IMR-90 (cell line): Measurements from ENCODE around the gene KRT86. TPM values are rescaled to one million over a fixed set of nuclear protein-coding genes. Genes with fewer than 3 reads are reported as not detected.
"Not testable (repeated sequence)": the region's sequence is repeated elsewhere in the genome, so short reads cannot be mapped to it uniquely, and the experiment has no call there.

Experiments used
- ATAC-seq: fragments of 200-7000 bp; cut with Tn5 transposase; 2 replicates; pipeline ENCODE4 v1.9.1; 2020; ENCODE audit warnings: low read depth, mild to moderate bottlenecking, moderate library complexity
- BruUV-seq: library from RNA; stranded (reverse); fragments of 400-500 nt; replicated peaks from 2 replicates; lab custom pipeline; 2021; lab: Mats Ljungman, UMichigan
- CTCF ChIA-PET: fragments of 300-600 bp; formaldehyde crosslinking; extraction: SDS; loops from one replicate; lab custom pipeline; 2021; ENCODE audit warnings: antibody characterized with exemption; lab: Yijun Ruan, JAX
- POLR2A ChIA-PET: fragments of 300-600 bp; sonication (Branson Sonifier 250); formaldehyde crosslinking; loops from one replicate; lab custom pipeline; 2022; ENCODE audit warnings: antibody characterized with exemption; ENCODE audit not compliant: unreplicated experiment; lab: Charles Lee
- DNase-seq: peaks from one replicate; pipeline ENCODE4 v3.0.0; 2013
- H2AFZ ChIP-seq: replicated peaks from 2 replicates; pipeline ENCODE3; 2013; ENCODE audit warnings: low read length, mild to moderate bottlenecking; ENCODE audit not compliant: poor library complexity
- H2AK5ac ChIP-seq: 2 replicates; pipeline ENCODE4 v1.6.1; 2013; ENCODE audit warnings: low read depth, low read length, inconsistent platforms
- H2AK9ac ChIP-seq: replicated peaks from 2 replicates; pipeline ENCODE3; 2013; ENCODE audit warnings: mild to moderate bottlenecking, low read depth, low read length, moderate library complexity; ENCODE audit not compliant: poor library complexity
- H2BK120ac ChIP-seq: 2 replicates; pipeline ENCODE4 v1.6.1; 2013; ENCODE audit warnings: low read depth, low read length, inconsistent platforms
- H2BK15ac ChIP-seq: 3 replicates; pipeline ENCODE4 v1.6.1; 2013; ENCODE audit warnings: low read depth, low read length, inconsistent platforms
- H2BK20ac ChIP-seq: 2 replicates; pipeline ENCODE4 v1.6.1; 2013; ENCODE audit warnings: low read depth, mild to moderate bottlenecking, inconsistent platforms, low read length, moderate library complexity
- H2BK5ac ChIP-seq: 2 replicates; pipeline ENCODE4 v1.6.1; 2013; ENCODE audit warnings: mild to moderate bottlenecking, low read depth, low read length, inconsistent platforms; ENCODE audit not compliant: poor library complexity, severe bottlenecking
- H3K14ac ChIP-seq: replicated peaks from 2 replicates; pipeline ENCODE4 v1.6.1; 2013; ENCODE audit warnings: low read depth, low read length, inconsistent platforms
- H3K18ac ChIP-seq: 2 replicates; pipeline ENCODE4 v1.6.1; 2013; ENCODE audit warnings: low read depth, low read length, control low read depth
- H3K23ac ChIP-seq: 2 replicates; pipeline ENCODE4 v1.6.1; 2013; ENCODE audit warnings: low read depth, low read length, inconsistent platforms
- H3K27ac ChIP-seq: 2 replicates; pipeline ENCODE4 v1.5.1; 2013; ENCODE audit warnings: mild to moderate bottlenecking, control low read depth, low read length; ENCODE audit not compliant: insufficient read depth
- H3K27me3 ChIP-seq: 2 replicates; pipeline ENCODE4 v1.6.1; 2013; ENCODE audit warnings: low read length; ENCODE audit not compliant: control insufficient read depth, insufficient read depth
- H3K36me3 ChIP-seq: 2 replicates; pipeline ENCODE4 v1.6.1; 2013; ENCODE audit warnings: low read length, mixed read lengths; ENCODE audit not compliant: control insufficient read depth, insufficient read depth
- H3K4ac ChIP-seq: 2 replicates; pipeline ENCODE4 v1.6.1; 2013; ENCODE audit warnings: low read depth, low read length, inconsistent platforms
- H3K4me1 ChIP-seq: 2 replicates; pipeline ENCODE4 v1.6.1; 2013; ENCODE audit warnings: low read length, mixed read lengths; ENCODE audit not compliant: control insufficient read depth, insufficient read depth
- H3K4me2 ChIP-seq: 2 replicates; pipeline ENCODE4 v1.6.1; 2013; ENCODE audit warnings: low read depth, mild to moderate bottlenecking, control low read depth, low read length, moderate library complexity
- H3K4me3 ChIP-seq: 2 replicates; pipeline ENCODE4 v1.5.1; 2013; ENCODE audit warnings: low read depth, mild to moderate bottlenecking, control low read depth, low read length, moderate library complexity; ENCODE audit not compliant: insufficient read depth
- H3K56ac ChIP-seq: 2 replicates; pipeline ENCODE4 v1.6.1; 2013; ENCODE audit warnings: low read length, inconsistent platforms; ENCODE audit not compliant: insufficient read depth; ENCODE audit errors: extremely low read depth
- H3K79me1 ChIP-seq, 2 experiments: 2 replicates each; pipeline ENCODE4 v1.6.1; 2013; ENCODE audit warnings: low read length in 2 of 2, inconsistent platforms in 1 of 2, low read depth in 1 of 2
- H3K9ac ChIP-seq: 2 replicates; pipeline ENCODE4 v1.6.1; 2013; ENCODE audit warnings: low read depth, low read length, control low read depth
- H3K9me1 ChIP-seq: 2 replicates; pipeline ENCODE4 v1.6.1; 2013; ENCODE audit warnings: low read length, inconsistent platforms; ENCODE audit not compliant: insufficient read depth
- H3K9me3 ChIP-seq: 2 replicates; pipeline ENCODE4 v1.6.1; 2013; ENCODE audit warnings: low read length; ENCODE audit not compliant: control insufficient read depth, insufficient read depth
- H4K20me1 ChIP-seq: 2 replicates; pipeline ENCODE4 v1.6.1; 2013; ENCODE audit warnings: low read length, inconsistent platforms; ENCODE audit not compliant: insufficient read depth
- H4K5ac ChIP-seq: 2 replicates; pipeline ENCODE4 v1.6.1; 2013; ENCODE audit warnings: mild to moderate bottlenecking, low read depth, low read length, control low read depth
- H4K8ac ChIP-seq, 2 experiments: 2 replicates each; pipeline ENCODE4 v1.6.1; 2013; ENCODE audit warnings: low read depth in 2 of 2, low read length in 2 of 2, control low read depth in 1 of 2, inconsistent platforms in 1 of 2
- H4K91ac ChIP-seq: 2 replicates; pipeline ENCODE4 v1.6.1; 2013; ENCODE audit warnings: low read depth, low read length, inconsistent platforms; ENCODE audit not compliant: insufficient read depth
- SMC3 ChIP-seq: fragments of 150-350 bp; IDR thresholded peaks from 2 replicates; pipeline ENCODE4 v1.6.1; 2016; ENCODE audit warnings: low read depth, mild to moderate bottlenecking, antibody characterized with exemption, low read length, moderate library complexity
- WGBS, 2 experiments: methylation state at CpG; one replicate each; pipeline versions ENCODE4 v1.1.5 to v1.1.7; 2013; ENCODE audit warnings: missing lambda C conversion rate in 2 of 2; ENCODE audit not compliant: insufficient read length in 1 of 2; ENCODE audit errors: extremely low coverage in 2 of 2; 5-methylcytosine and 5-hydroxymethylcytosine counted together
- dilution Hi-C: fragments of 300-500 bp; cut with HindIII; formaldehyde crosslinking; loops from one replicate; pipeline ENCODE4 v1.14.3; 2018; ENCODE audit warnings: low sequenced_read_pairs; ENCODE audit not compliant: unreplicated experiment
- in situ Hi-C: fragments of 300-500 bp; cut with MboI; formaldehyde crosslinking; loops from 3 replicates; pipeline ENCODE4 v1.14.3; 2019; ENCODE audit warnings: low sequenced_read_pairs, inconsistent platforms, mixed read lengths
- intact Hi-C: fragments of 100-400 bp; cut with micrococcal nuclease; formaldehyde crosslinking; loops from 2 replicates; pipeline ENCODE4 v1.10.0; 2022
- polyA plus RNA-seq, 3 experiments: library from polyadenylated mRNA; depleted of rRNA; stranded (reverse); fragments of >200 nt; gene quantifications; 2 replicates each; pipeline ENCODE4 v1.2.3, GENCODE V29; 2012; ENCODE audit warnings: low replicate concordance in 1 of 3
- total RNA-seq: library from RNA; depleted of rRNA; stranded (reverse); fragments of >200 nt; gene quantifications from 2 replicates; pipeline ENCODE4 v1.2.3, GENCODE V29; 2012

KRT86 gene
- total and polyA plus RNA-seq, 2 of the 4 experiments (the other 2 are of a cell fraction): not detected

GRCh38 chr12:52344111-52344510 lies 69.7 kb downstream of the KRT86 start:
- Histone ChIP-seq H3K9me3 (peaks cover 6% of the 10 kb centered on the region), H4K8ac (no peak overlapping the region), H2AFZ (no peak overlapping the region), H3K14ac (no peak overlapping the region), H3K27ac (no peak overlapping the region), H3K36me3 (no peaks in the 10 kb centered on the region), H2BK15ac (no peak overlapping the region), H4K20me1 (no peaks in the 10 kb centered on the region), H3K9ac (no peak overlapping the region), H3K56ac (no peak overlapping the region), H3K4me1 (no peaks in the 10 kb centered on the region), H3K4me3 (no peak overlapping the region), H3K23ac (no peak overlapping the region), H2BK5ac (no peak overlapping the region), H3K4me2 (no peak overlapping the region), H3K27me3 (peaks cover 62% of the 10 kb centered on the region), H3K79me1 (no peaks in the 10 kb centered on the region), H4K5ac (no peak overlapping the region), H2AK9ac (no peak overlapping the region), H3K4ac (no peak overlapping the region), H4K91ac (no peak overlapping the region), H3K18ac (no peak overlapping the region), H2BK20ac (no peak overlapping the region), H2AK5ac (no peak overlapping the region), H3K9me1 (no peaks in the 10 kb centered on the region), H2BK120ac (no peak overlapping the region)
- ChIA-PET POLR2A (no interaction called here), CTCF (interaction anchor here (0.5 to 1.3 kb wide), 4 partner anchors 14 to 121 kb away, joined by 3 to 4 read pairs (median 3); no protein-coding TSS in a partner anchor)
- dilution Hi-C loops: no loop called here
- intact Hi-C loops: no loop called here
- DNase-seq (no peak), ATAC-seq (no peak)
- TF ChIP-seq SMC3: no peak
- BruUV-seq: no TSS peak
- WGBS, 2 experiments: 87% methylated on average over 10 of the region's 12 CpGs; no CpG with 5 or more reads in 1 of the 2 experiments
- in situ Hi-C loops: no loop called here

- in situ Hi-C loops, H3K56ac ChIP-seq, H4K91ac ChIP-seq, H4K8ac ChIP-seq, H2AK5ac ChIP-seq, intact Hi-C loops, H2BK5ac ChIP-seq, H3K14ac ChIP-seq, H3K4me3 ChIP-seq, H2BK15ac ChIP-seq, H3K4ac ChIP-seq, H3K27ac ChIP-seq, H3K18ac ChIP-seq, H3K79me1 ChIP-seq, dilution Hi-C loops, H2AFZ ChIP-seq, H3K4me2 ChIP-seq, H3K23ac ChIP-seq, DNase-seq, H3K9me1 ChIP-seq, H4K20me1 ChIP-seq, ATAC-seq, POLR2A ChIA-PET, H3K9ac ChIP-seq, H3K36me3 ChIP-seq, H3K9me3 ChIP-seq, H4K5ac ChIP-seq, H2AK9ac ChIP-seq, H2BK120ac ChIP-seq, BruUV-seq, H3K4me1 ChIP-seq, H2BK20ac ChIP-seq: not testable (repeated sequence)
- peaks cover 62% of the 10 kb centered on the region for H3K27me3 ChIP-seq
- CTCF ChIA-PET: interaction anchor here (1.2 to 1.3 kb wide), 2 partner anchors 13 to 64 kb away, joined by 3 read pairs; no protein-coding TSS in a partner anchor
- WGBS, 2 experiments: no CpG with 5 or more reads among the region's 8 CpGs
These were observed 70.6 kb downstream of the KRT86 start for GRCh38 chr12:52345041-52345440.
